GM12873 (cell line): ENCODE results near the gene CASP8.

ENCODE experiments used
- TF ChIP-seq, protein P1 (sequence below): IDR thresholded peaks from 2 replicates; pipeline ENCODE4 v1.5.1; 2012; ENCODE audit warnings: low read depth, mild to moderate bottlenecking, moderate library complexity, low read length, control low read depth; ENCODE audit not compliant: insufficient read depth; ENCODE audit errors: missing control alignments

Gene CASP8

DNA sequence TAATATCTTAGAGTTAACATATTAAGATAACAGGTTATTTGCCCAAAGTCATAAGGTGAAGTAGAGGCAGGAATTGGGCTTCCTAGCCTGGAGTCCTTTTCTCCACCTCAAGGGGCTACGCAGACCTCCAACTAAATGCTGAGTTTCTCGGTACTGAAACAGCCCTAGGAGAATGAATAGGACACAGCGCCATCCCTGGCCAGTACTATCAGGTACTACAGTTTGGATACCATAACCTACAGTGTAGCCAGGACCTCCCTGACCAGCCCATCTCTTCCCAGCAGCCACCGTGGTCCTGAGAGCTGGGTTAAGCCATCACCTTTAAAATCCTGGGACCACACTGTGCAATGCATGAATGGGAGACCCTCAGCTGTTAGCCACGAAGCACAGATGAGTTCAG, 15.7 kb downstream of the CASP8 start:
- TF ChIP-seq, protein P1, sequence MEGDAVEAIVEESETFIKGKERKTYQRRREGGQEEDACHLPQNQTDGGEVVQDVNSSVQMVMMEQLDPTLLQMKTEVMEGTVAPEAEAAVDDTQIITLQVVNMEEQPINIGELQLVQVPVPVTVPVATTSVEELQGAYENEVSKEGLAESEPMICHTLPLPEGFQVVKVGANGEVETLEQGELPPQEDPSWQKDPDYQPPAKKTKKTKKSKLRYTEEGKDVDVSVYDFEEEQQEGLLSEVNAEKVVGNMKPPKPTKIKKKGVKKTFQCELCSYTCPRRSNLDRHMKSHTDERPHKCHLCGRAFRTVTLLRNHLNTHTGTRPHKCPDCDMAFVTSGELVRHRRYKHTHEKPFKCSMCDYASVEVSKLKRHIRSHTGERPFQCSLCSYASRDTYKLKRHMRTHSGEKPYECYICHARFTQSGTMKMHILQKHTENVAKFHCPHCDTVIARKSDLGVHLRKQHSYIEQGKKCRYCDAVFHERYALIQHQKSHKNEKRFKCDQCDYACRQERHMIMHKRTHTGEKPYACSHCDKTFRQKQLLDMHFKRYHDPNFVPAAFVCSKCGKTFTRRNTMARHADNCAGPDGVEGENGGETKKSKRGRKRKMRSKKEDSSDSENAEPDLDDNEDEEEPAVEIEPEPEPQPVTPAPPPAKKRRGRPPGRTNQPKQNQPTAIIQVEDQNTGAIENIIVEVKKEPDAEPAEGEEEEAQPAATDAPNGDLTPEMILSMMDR = peak; percentile 9

DNA sequence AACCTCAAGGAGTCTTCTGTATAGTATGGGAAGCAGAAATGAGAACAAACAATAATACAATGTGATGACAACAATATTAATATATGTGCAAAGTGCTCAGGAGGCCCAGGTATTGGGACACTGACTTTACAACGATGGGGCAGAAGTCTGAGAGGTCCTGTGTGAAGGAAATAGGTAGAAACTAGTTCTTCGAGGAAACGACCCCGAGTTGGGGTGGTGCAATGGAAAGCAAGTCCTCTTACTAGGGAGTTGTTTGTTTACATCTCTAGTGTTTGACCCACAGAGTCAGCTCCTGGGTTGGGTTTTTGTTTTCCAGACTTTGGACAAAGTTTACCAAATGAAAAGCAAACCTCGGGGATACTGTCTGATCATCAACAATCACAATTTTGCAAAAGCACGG, 16.2 kb downstream of the CASP8 start:
- TF ChIP-seq, protein P1 = no peak

DNA sequence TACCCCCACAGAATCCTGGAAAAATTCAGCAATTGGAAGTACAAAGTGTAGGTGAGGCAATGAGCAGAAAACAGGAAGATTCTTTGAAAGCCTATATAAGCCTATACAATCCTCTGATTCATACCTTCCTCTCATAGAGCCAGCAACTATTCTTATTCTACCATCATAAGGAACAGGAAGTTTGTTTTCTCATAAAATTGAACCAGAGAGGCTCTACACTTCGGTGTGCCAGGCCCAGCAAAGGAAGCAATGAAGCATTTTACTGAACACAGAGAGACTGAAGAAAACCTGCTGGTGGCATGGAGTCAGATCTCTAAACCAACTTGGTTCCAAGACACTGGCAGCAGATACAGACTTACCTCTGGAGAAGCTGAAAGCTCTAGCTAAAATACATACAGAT, 18.7 kb downstream of the CASP8 start:
- TF ChIP-seq, protein P1 = no peak

DNA sequence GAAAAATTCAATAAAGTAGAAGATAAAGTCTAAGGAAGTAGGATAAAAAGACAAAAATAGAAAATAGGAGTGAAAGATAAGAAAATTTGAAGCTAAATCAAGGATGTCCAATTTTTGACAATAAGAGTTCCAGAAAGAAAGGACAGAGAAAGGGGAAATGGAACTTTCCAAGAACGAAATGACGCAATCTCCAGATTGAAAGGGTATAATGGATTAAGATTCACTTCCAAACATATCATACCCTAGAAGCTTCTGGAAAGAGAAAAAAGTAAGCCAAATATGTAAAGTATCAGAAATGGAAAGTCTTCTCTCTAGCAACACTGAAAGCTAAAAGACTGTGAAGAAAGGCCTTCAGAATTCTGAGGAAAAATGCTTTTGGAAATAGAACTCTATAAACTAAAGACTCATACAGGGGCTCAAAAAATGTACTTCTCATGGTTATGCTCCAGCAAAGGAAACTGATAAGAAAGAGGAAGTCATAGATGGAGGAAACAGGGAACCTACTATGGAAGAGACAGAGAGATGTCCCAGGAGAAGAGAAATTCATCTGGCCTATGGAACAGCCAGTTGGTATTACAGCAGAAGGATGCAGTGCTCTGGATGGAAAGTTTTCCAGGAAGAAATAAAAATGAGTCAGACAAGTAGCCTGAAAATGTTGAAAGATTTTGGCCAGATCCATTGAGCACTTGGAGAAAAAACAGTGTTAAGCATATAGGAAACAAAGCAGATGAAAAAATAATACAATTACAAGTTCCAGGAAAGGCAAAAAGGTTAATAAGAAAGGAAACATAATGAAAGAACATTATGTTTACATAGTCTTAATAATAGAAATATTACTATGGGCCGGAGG, 20.1 kb downstream of the CASP8 start:
- TF ChIP-seq, protein P1 = no peak

DNA sequence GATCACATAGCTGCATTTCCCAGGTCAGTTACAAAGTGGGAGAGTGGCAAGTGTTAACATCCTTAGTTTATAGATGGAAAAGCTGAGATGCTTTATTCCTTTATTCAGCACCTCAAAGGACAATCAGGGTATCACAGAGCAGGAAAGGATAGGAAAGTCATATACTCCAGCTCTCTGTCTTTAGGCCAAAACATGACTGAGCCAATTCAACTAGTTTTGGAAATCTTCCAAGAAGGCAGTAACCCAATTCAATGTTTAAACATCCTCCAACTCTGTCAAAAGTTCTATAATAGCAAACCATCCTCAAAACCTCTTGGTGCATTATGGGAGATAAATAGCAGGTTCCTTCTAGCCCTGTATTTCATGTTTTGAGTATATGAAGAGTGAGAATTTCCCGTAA, 25.2 kb downstream of the CASP8 start:
- TF ChIP-seq, protein P1 = no peak

DNA sequence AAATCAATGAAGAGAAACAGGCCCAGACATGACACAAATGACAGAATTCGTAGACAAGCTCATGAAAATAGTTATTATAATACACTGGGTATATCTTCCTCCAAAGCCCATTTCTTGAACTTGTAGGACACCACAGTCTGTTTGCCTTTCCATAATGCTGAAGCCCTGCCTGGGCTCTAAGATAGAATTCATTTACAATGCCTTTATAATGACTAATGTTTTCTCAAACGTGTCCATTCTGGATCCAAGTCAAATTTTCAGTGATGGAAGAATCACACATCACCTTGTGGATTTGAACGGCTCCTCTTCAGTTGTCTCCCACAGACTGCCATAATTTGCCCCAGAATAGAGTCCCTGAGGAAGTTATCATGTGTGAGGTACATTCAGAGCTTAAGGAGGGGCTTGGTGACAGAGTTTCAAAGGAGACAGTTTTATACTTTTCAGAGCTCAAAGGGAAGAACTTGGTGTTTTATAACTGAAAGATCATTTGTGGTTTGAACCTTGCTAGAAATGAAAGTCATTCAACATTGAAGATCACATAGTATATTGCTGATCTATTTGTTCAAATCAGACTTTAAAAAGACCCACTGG, 38.2 kb downstream of the CASP8 start:
- TF ChIP-seq, protein P1 = no peak

DNA sequence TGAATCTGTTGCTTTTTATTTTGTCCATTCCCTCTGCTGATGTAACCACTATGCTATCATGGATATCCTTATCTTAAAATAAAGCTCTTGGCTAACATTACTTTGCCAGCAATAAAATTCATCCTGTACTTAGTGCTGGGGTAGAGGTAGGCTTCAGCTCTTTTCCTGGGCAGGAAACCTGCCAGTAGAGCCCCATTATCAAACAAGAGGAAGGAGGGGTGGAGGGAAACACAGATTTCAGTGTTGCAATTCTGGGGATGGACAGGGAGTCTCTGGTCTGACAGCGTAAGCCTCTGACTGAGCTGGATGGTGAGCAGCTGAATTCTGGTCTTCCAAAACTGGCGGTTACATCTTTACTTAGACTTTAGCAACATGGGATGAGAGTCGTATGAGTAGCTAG, 47.5 kb downstream of the CASP8 start:
- TF ChIP-seq, protein P1 = no peak
